GM12892 (cell line): ENCODE measurements around the gene ABHD12B.

Experiments used
- DNase-seq: peaks from one replicate; pipeline ENCODE4 v3.0.0; 2011; ENCODE audit not compliant: insufficient read length
- FAIRE-seq: peaks from 2 replicates; lab custom pipeline; 2011; peaks lifted over from hg19 to GRCh38; lab: Jason Lieb, UNC
- POLR2A ChIP-seq: IDR thresholded peaks from 2 replicates; pipeline ENCODE4 v1.6.1; 2011; ENCODE audit warnings: low read depth, low read length, control low read depth
- POLR2AphosphoS5 ChIP-seq: IDR thresholded peaks from 2 replicates; pipeline ENCODE4 v1.6.1; 2011; ENCODE audit warnings: low read depth, low read length, control low read depth
- TAF1 ChIP-seq: IDR thresholded peaks from 2 replicates; pipeline ENCODE4 v1.6.1; 2011; ENCODE audit warnings: low read depth, mild to moderate bottlenecking, control low read depth, low read length, borderline replicate concordance

The ABHD12B gene

DNA sequence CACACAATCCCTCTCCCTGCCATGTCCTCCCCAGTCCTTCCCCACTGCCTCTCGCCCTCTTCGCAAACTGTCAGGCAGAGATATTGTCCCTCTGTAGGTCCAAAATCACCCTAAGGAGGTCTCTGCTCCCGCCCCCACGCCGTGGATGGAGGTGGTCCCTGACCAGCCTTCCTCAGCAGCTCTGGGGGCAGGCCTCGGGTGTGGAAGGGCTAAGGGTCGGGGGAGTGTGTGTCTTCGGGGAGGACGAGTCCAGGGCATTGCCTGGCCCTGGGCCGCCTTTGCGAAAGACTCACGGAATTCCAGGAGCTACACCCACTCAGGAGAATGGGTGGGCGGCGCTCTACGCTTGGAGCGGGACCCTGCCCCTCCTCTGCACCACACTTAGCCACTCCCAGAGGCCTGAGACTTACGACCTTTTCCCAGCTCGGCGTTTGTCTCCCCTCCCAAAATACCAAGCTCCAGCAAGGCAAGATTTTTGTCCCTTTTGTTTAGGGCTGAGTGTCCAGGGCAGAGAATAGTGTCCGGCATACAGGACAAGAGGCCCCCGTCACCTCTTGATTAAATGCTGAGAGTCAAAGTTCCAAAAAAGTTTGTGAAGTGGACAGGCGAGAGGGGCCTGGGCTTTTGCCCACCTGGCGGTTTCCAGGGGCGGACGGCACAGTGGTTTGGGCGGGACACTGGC is 71.5 kb downstream of the ABHD12B start:
- TF ChIP-seq POLR2A, result no peak
- TF ChIP-seq TAF1, result no peak
- no peak for TF ChIP-seq POLR2AphosphoS5
- no peak for DNase-seq
- FAIRE-seq, result no peak

- DNase-seq, result peak; percentile 57
- TF ChIP-seq POLR2AphosphoS5 (no peak), TAF1 (no peak), POLR2A (peak; percentile 44; the same call in 1 of the 2 replicates)
- FAIRE-seq, result peak; percentile 65
Observed at GRCh38 chr14:50943943-50944646, 72.2 kb downstream of the ABHD12B start, which contains the start of gene PYGL. PYGL (minus strand) TSS chr14:50944483; CDS start chr14:50944403, 80 bp downstream.

- no peak for FAIRE-seq
- no peak for DNase-seq
- TF ChIP-seq POLR2AphosphoS5 (no peak), TAF1 (no peak), POLR2A (no peak)
Observed at GRCh38 chr14:50944647-50945413, 73.0 kb downstream of the ABHD12B start.

DNA sequence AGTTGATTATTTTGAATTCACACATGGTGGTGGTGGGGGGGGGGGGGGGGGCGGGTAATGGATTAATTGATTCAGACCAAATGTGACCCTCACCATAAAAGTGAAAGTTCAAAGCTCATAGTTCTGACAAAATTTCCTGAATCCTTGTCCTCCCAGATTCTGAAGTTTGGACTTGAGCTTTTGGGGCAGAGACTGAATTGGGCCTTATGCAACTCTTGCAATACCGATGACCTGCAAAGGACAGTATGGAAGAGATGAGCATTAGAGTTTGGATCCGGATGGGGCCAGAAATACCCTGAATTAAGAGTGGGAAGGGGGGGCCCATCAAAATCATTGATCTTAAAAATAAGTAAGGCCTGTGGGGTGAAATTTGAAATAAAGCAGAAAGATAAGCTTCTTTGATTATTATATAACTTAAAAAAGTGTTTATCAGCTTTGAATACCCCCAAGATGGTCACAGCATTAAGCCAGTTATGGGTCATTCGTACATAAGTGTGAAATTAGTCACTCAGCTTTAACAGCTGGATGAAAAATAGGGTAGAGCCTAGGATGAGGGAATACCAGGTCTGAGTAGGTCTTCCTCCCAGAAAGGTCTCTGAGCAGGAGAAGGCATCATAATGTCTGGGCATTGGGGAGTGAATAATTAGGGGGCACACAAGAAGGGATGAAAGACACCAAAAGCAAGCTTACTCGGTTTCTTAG is 74.5 kb downstream of the ABHD12B start:
- TF ChIP-seq POLR2AphosphoS5 (no peak), POLR2A (no peak), TAF1 (no peak)
- no peak for DNase-seq
- FAIRE-seq, result no peak

GRCh38 chr14:50947446-50947845 is 75.6 kb downstream of the ABHD12B start:
- no peak for DNase-seq
- TF ChIP-seq POLR2AphosphoS5 (no peak), TAF1 (no peak), POLR2A (no peak)
- no peak for FAIRE-seq

DNA sequence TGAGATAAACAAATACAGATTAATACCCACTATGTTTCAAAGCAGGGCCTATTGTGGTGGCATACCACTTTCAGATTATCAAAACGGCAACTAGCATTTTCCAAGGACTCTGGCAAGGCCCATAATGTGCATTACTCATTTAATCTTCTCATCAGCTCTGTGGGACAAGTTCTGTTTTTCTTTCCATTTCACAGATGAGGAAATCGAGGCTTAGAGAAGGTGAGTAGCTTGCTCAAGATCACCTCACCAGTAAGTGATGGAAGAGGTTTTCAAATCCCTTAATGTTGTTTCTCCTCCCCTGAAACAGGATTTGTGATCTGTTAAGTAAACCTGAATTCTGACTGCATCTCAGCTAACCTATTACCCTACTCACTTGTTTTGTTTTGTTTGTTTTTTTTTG is 76.4 kb downstream of the ABHD12B start:
- TF ChIP-seq TAF1, result no peak
- TF ChIP-seq POLR2A, result no peak
- TF ChIP-seq POLR2AphosphoS5, result no peak
- no peak for FAIRE-seq
- DNase-seq, result no peak

GRCh38 chr14:50951032-50951431 is 79.2 kb downstream of the ABHD12B start:
- DNase-seq (no peak), FAIRE-seq (no peak)
- no peak for TF ChIP-seq POLR2AphosphoS5
- TF ChIP-seq TAF1, result no peak
- TF ChIP-seq POLR2A, result no peak

DNA sequence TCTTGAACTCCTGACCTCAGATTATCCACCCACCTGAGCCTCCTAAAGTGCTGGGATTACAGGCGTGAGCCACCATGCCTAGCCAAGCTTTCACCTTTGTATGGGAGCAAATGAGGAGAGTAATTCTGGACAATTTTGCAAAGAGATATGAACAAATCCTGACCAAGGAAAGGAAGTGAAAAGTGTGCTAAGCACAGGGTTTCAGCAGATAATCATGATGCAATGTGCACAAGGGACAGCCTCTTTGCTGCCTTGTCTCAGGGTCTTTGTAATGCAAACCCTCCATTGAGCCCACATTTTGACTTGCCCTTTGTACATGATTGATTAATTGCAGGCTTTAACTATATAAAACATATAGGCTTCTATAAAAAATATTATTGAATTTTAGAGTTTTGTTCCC is 81.6 kb downstream of the ABHD12B start:
- FAIRE-seq (no peak), DNase-seq (no peak)
- TF ChIP-seq POLR2A (no peak), POLR2AphosphoS5 (no peak)
